22Rv1 (cell line): Measurements from ENCODE around the gene RPUSD1.

Experiments
- ZFX ChIP-seq: fragments of 450-650 bp; IDR thresholded peaks from 2 replicates; pipeline ENCODE4 v1.6.1; 2017; ENCODE audit warnings: antibody characterized with exemption, borderline replicate concordance
- TF ChIP-seq, protein P1 (sequence below): fragments of 450-650 bp; IDR thresholded peaks from 2 replicates; pipeline ENCODE4 v1.5.1; 2017; ENCODE audit warnings: mild to moderate bottlenecking

DNA sequence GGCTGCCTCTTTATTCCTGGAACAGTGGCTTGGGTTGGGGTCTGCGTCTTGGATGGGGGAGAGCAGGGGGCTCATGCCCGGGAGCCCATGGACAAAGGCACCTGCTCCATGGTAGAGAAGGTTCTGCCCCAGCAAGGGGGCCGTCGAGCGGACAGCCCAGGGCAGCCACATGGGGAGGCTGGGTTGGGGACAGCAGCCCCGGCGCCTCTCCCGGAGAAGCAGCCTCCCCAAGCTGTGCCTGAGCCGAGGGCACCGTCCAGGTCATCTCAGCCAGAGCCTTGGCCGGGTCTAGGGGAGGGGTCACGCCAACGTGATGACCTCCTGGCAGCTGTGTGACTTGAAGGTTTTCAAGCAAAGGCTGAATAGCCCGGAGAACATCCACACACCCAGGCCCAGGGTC is 45.2 kb upstream of the RPUSD1 start:
- TF ChIP-seq, protein P1, sequence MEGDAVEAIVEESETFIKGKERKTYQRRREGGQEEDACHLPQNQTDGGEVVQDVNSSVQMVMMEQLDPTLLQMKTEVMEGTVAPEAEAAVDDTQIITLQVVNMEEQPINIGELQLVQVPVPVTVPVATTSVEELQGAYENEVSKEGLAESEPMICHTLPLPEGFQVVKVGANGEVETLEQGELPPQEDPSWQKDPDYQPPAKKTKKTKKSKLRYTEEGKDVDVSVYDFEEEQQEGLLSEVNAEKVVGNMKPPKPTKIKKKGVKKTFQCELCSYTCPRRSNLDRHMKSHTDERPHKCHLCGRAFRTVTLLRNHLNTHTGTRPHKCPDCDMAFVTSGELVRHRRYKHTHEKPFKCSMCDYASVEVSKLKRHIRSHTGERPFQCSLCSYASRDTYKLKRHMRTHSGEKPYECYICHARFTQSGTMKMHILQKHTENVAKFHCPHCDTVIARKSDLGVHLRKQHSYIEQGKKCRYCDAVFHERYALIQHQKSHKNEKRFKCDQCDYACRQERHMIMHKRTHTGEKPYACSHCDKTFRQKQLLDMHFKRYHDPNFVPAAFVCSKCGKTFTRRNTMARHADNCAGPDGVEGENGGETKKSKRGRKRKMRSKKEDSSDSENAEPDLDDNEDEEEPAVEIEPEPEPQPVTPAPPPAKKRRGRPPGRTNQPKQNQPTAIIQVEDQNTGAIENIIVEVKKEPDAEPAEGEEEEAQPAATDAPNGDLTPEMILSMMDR = no peak
- no peak for TF ChIP-seq ZFX
